CD4-positive, alpha-beta memory T cell (primary cell): ENCODE results near the gene GUCY2D. TPM values are rescaled to one million over a fixed set of nuclear protein-coding genes. Genes with fewer than 3 reads are reported as not detected.
"Not testable (repeated sequence)": the region's sequence is repeated elsewhere in the genome, so short reads cannot be mapped to it uniquely, and the experiment has no call there.

Experiments
- CTCF ChIA-PET: fragments of 350-600 bp; sonication (Branson Sonifier 250); formaldehyde crosslinking; loops from one replicate; lab custom pipeline; 2021; ENCODE audit warnings: inconsistent platforms; ENCODE audit not compliant: partially characterized antibody; lab: Charles Lee
- POLR2A ChIA-PET: fragments of 350-600 bp; sonication (Branson Sonifier 250); formaldehyde crosslinking; loops from one replicate; lab custom pipeline; 2021; ENCODE audit not compliant: partially characterized antibody; lab: Charles Lee
- DNase-seq, 5 donors: peaks; one replicate each; pipeline versions ENCODE4 v3.0.0 to v3.0.0-alpha.2; 2020 to 2022; ENCODE audit warnings: mixed read lengths in 1 of 5
- H3K27ac ChIP-seq: one replicate; pipeline ENCODE4 v1.7.0; 2013; ENCODE audit warnings: low read depth, low read length
- H3K27me3 ChIP-seq: 2 replicates; pipeline ENCODE4 v1.7.0; 2013; ENCODE audit warnings: mild to moderate bottlenecking, low read length, moderate library complexity; ENCODE audit not compliant: insufficient read depth
- H3K36me3 ChIP-seq: 2 replicates; pipeline ENCODE4 v1.7.0; 2013; ENCODE audit warnings: mild to moderate bottlenecking, low read length, moderate library complexity; ENCODE audit not compliant: insufficient read depth
- H3K4me1 ChIP-seq: 2 replicates; pipeline ENCODE4 v1.7.0; 2013; ENCODE audit warnings: mild to moderate bottlenecking, low read length, moderate library complexity; ENCODE audit not compliant: insufficient read depth
- H3K4me3 ChIP-seq, 2 donors: one replicate each; pipeline ENCODE4 v1.7.0; 2013; ENCODE audit warnings: low read length in 2 of 2, mild to moderate bottlenecking in 1 of 2
- H3K9me3 ChIP-seq, 2 donors: one replicate each; pipeline ENCODE4 v1.7.0; 2013; ENCODE audit warnings: low read length in 2 of 2, control low read depth in 1 of 2; ENCODE audit not compliant: control insufficient read depth in 1 of 2
- H3K27ac Mint-ChIP-seq, 7 donors: one replicate each; pipeline ENCODE4 v1.8.0; 2020 to 2021; ENCODE audit warnings: mixed read lengths in 7 of 7, mild to moderate bottlenecking in 6 of 7, inconsistent platforms in 3 of 7, moderate library complexity in 3 of 7
- H3K27me3 Mint-ChIP-seq, 2 donors: one replicate each; pipeline ENCODE4 v1.8.0; 2020 to 2021; ENCODE audit warnings: mixed read lengths in 2 of 2
- H3K36me3 Mint-ChIP-seq, 2 donors: one replicate each; pipeline ENCODE4 v1.8.0; 2020 to 2021; ENCODE audit warnings: mixed read lengths in 2 of 2, inconsistent platforms in 1 of 2, mild to moderate bottlenecking in 1 of 2
- H3K4me1 Mint-ChIP-seq, 4 donors: one replicate each; pipeline ENCODE4 v1.8.0; 2020 to 2021; ENCODE audit warnings: mixed read lengths in 4 of 4, mild to moderate bottlenecking in 1 of 4
- H3K4me3 Mint-ChIP-seq, 8 donors: one replicate each; pipeline ENCODE4 v1.8.0; 2020 to 2021; ENCODE audit warnings: mixed read lengths in 8 of 8, mild to moderate bottlenecking in 7 of 8, moderate library complexity in 6 of 8, inconsistent platforms in 3 of 8
- H3K9me3 Mint-ChIP-seq, 8 donors: one replicate each; pipeline ENCODE4 v1.8.0; 2020 to 2021; ENCODE audit warnings: mixed read lengths in 8 of 8, mild to moderate bottlenecking in 5 of 8, inconsistent platforms in 3 of 8, moderate library complexity in 1 of 8
- intact Hi-C: fragments of 100-400 bp; cut with micrococcal nuclease; formaldehyde crosslinking; loops from one replicate; pipeline ENCODE4 v1.15.1; 2023
- polyA plus RNA-seq, 2 donors: library from polyadenylated mRNA; unstranded; fragments of 300-500 nt; fragmentation: Illumina TruSeq; gene quantifications; one replicate each; pipeline ENCODE4 v1.2.3, GENCODE V29; 2021
- total RNA-seq, 2 experiments: library from RNA; stranded (reverse); gene quantifications; one replicate each; pipeline ENCODE4 v1.2.3, GENCODE V29; 2021

GUCY2D gene
- total RNA-seq (not detected), polyA plus RNA-seq (under 1 TPM; 0.18 TPM)

DNA sequence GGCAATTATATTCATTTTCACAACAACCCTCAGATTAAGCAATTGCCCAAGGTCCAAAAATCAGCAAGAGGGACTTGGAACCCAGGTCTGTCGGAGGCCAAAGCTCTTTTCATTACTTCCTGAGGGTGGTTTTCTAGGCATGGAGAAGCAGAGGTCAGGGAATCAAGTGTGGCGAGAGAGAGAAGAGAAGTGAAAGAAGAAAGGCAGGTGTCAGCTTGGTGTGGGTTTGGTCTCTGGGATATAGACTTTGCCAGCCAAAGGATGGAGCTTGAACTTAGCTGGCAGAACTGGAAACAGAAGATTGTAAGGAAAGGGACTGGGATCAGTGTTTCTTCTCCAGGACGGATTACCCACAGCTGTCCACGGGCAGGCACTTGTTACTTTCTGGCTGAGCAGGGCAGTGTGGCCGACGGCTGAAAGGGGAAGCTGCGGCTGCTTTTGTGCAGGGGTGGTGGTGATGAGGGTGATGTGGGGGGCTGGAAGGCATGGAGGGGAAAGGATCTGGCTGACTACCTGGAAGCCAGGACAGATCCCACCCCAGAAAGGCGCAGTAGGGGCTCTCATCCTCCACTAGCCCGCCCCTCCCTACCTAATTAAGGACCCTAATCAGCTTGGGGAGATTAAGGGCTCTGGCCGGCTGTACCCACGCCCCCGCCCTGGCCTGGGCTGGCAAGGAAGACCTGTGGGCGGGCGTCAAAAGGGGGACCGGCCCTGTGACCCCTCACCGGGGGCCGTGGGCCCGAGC is at the start of gene GUCY2D:
GUCY2D (plus strand) TSS at position 640 of the 745 bp plus-strand sequence. CDS start 433 bp downstream, outside the sequence.
- peaks cover 38 to 41% of the 10 kb centered on the region in 2 donors for H3K27me3 Mint-ChIP-seq
- peaks cover 0 to 1% (median 0%) of the 10 kb centered on the region in 8 donors for H3K9me3 Mint-ChIP-seq
- H3K4me1 ChIP-seq: peaks cover 12% of the 10 kb centered on the region
- peak within 1 kb of the TSS in 1 of 7 donors; percentile 57 for H3K27ac Mint-ChIP-seq
- ChIA-PET CTCF (interaction anchor here (0.5 to 1.9 kb wide), 4 partner anchors 12 to 140 kb away, joined by 3 to 14 read pairs (median 3); no protein-coding TSS in a partner anchor), POLR2A (interaction anchor here (1.2 to 1.6 kb wide), 2 partner anchors 12 to 87 kb away, joined by 4 to 6 read pairs; partner anchors contain the start of gene RNF227)
- no peak within 1 kb of the TSS for H3K27ac ChIP-seq
- H3K36me3 Mint-ChIP-seq: no peaks in the 10 kb centered on the region
- intact Hi-C loops: no loop called here
- peak within 1 kb of the TSS in 7 of 8 donors; percentile 56 to 84 (median 76) for H3K4me3 Mint-ChIP-seq
- H3K4me3 ChIP-seq: no peak within 1 kb of the TSS
- peaks cover 11% of the 10 kb centered on the region for H3K27me3 ChIP-seq
- DNase-seq: no peak
- H3K4me1 Mint-ChIP-seq: peaks cover 6 to 9% (median 7%) of the 10 kb centered on the region in 4 donors
- H3K36me3 ChIP-seq: no peaks in the 10 kb centered on the region
- H3K9me3 ChIP-seq: no peaks in the 10 kb centered on the region

- H3K4me3 Mint-ChIP-seq, H3K27me3 ChIP-seq, H3K27me3 Mint-ChIP-seq, POLR2A ChIA-PET, H3K9me3 ChIP-seq, H3K4me3 ChIP-seq, H3K4me1 Mint-ChIP-seq, CTCF ChIA-PET, H3K36me3 ChIP-seq, DNase-seq, H3K27ac Mint-ChIP-seq, H3K4me1 ChIP-seq, H3K9me3 Mint-ChIP-seq, intact Hi-C loops, H3K27ac ChIP-seq: not testable (repeated sequence)
- H3K36me3 Mint-ChIP-seq: peaks cover 14% of the 10 kb centered on the region in 2 donors
Measured at GRCh38 chr17:7953266-7953665, 49.1 kb upstream of the GUCY2D start.

- H3K9me3 ChIP-seq: no peaks in the 10 kb centered on the region
- Mint-ChIP-seq H3K36me3 (peaks cover 0 to 1% of the 10 kb centered on the region in 2 donors), H3K9me3 (no peaks in the 10 kb centered on the region), H3K4me3 (no peak overlapping the region), H3K27ac (no peak overlapping the region), H3K4me1 (peaks cover 4 to 8% (median 6%) of the 10 kb centered on the region in 4 donors), H3K27me3 (no peaks in the 10 kb centered on the region)
- ChIA-PET POLR2A (no interaction called here), CTCF (no interaction called here)
- no peak overlapping the region for H3K4me3 ChIP-seq
- no peaks in the 10 kb centered on the region for H3K27me3 ChIP-seq
- H3K36me3 ChIP-seq: no peaks in the 10 kb centered on the region
- peaks cover 8% of the 10 kb centered on the region for H3K4me1 ChIP-seq
- intact Hi-C loops: no loop called here
- no peak for DNase-seq
- no peak overlapping the region for H3K27ac ChIP-seq
Measured at GRCh38 chr17:7955414-7956227, 46.8 kb upstream of the GUCY2D start.

- Mint-ChIP-seq H3K4me1 (peaks cover 1 to 4% (median 2%) of the 10 kb centered on the region in 4 donors), H3K9me3 (no peaks in the 10 kb centered on the region), H3K27me3 (no peaks in the 10 kb centered on the region), H3K36me3 (no peaks in the 10 kb centered on the region), H3K27ac (peak overlapping the region in 1 of 7 donors; percentile 83), H3K4me3 (no peak overlapping the region)
- no peak overlapping the region for H3K4me3 ChIP-seq
- no peaks in the 10 kb centered on the region for H3K27me3 ChIP-seq
- no peaks in the 10 kb centered on the region for H3K36me3 ChIP-seq
- intact Hi-C loops: no loop called here
- peaks cover 6% of the 10 kb centered on the region for H3K4me1 ChIP-seq
- H3K9me3 ChIP-seq: no peaks in the 10 kb centered on the region
- POLR2A ChIA-PET: no interaction called here
- DNase-seq: no peak
- CTCF ChIA-PET: no interaction called here
- H3K27ac ChIP-seq: no peak overlapping the region
Measured at GRCh38 chr17:7956228-7956965, 46.0 kb upstream of the GUCY2D start.

DNA sequence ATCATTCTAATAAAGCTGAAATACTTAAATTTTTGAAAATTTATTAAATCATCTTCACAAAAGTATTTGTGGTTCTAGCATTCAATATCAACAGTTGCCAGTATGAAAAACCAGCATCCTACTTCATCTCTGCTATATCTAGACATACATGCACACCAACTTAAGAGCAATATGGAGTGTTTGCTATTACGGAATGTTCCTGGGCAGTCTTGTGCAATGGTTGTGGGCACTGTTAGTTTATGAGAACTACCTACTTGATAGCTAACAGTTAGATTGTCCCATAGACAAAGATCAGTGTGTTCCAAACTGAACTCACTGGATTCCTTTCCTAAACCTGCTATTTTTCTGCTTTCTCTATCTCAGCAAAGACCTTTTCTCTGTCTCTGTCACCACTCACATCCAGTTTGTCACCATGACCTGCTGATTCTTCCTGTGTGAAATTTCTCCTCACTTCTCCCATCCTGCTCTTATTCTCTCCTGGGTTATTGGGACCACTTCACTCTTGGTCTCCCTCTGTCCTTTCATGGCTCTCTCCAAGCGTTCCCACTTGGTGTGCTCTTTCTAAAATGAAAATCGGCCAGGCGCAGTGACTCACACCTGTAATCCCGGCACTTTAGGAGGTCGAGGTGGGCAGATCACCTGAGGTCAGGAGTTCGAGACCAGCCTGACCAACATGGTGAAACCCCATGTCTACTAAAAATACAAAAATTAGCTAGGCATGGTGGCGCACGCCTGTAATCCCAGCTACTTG is 42.7 kb upstream of the GUCY2D start:
- no peaks in the 10 kb centered on the region for H3K9me3 ChIP-seq
- H3K36me3 ChIP-seq: no peaks in the 10 kb centered on the region
- Mint-ChIP-seq H3K27ac (no peak overlapping the region), H3K36me3 (no peaks in the 10 kb centered on the region), H3K27me3 (peaks cover 0 to 6% of the 10 kb centered on the region in 2 donors), H3K4me1 (no peaks in the 10 kb centered on the region), H3K4me3 (no peak overlapping the region), H3K9me3 (no peaks in the 10 kb centered on the region)
- no peak overlapping the region for H3K27ac ChIP-seq
- ChIA-PET CTCF (no interaction called here), POLR2A (no interaction called here)
- no peak for DNase-seq
- no peaks in the 10 kb centered on the region for H3K4me1 ChIP-seq
- H3K4me3 ChIP-seq: no peak overlapping the region
- intact Hi-C loops: no loop called here
- H3K27me3 ChIP-seq: no peaks in the 10 kb centered on the region

- Histone ChIP-seq H3K4me1 (no peaks in the 10 kb centered on the region), H3K4me3 (no peak overlapping the region), H3K27me3 (no peaks in the 10 kb centered on the region), H3K9me3 (no peaks in the 10 kb centered on the region), H3K36me3 (no peaks in the 10 kb centered on the region), H3K27ac (no peak overlapping the region)
- no peak for DNase-seq
- peaks cover 0 to 6% of the 10 kb centered on the region in 2 donors for H3K27me3 Mint-ChIP-seq
- no peaks in the 10 kb centered on the region for H3K4me1 Mint-ChIP-seq
- no peaks in the 10 kb centered on the region for H3K36me3 Mint-ChIP-seq
- no peaks in the 10 kb centered on the region for H3K9me3 Mint-ChIP-seq
- H3K4me3 Mint-ChIP-seq: no peak overlapping the region
- POLR2A ChIA-PET: no interaction called here
- CTCF ChIA-PET: no interaction called here
- no peak overlapping the region for H3K27ac Mint-ChIP-seq
- intact Hi-C loops: no loop called here
Measured at GRCh38 chr17:7961421-7961820, 41.0 kb upstream of the GUCY2D start.
